Natural killer cell treated with Interleukin-12 subunit alpha and Interleukin-12 subunit beta and Interleukin-15 and Interleukin-18, amount 100 ng/mL, for 72 hours (primary cell): ENCODE data around the gene DAAM1. TPM values are rescaled to one million over a fixed set of nuclear protein-coding genes. Genes with fewer than 3 reads are reported as not detected.

ENCODE experiments used
- ATAC-seq, 2 donors: fragments of 150-1000 bp; cut with Tn5 transposase in 1 of 2; sonication (Bioruptor Pico), chemical (Tn5 transposase) in 1 of 2; 2 replicates each; pipeline ENCODE4 v1.10.0; 2021
- DNase-seq: peaks from one replicate; pipeline ENCODE4 v3.0.0; 2022; ENCODE audit warnings: low spot score
- H3K27ac Mint-ChIP-seq, 2 donors: 1 replicate in 1 of 2; 2 replicates in 1 of 2; pipeline ENCODE4 v1.8.0; 2022; ENCODE audit warnings: mixed read lengths in 2 of 2, mild to moderate bottlenecking in 1 of 2, moderate library complexity in 1 of 2
- H3K27me3 Mint-ChIP-seq, 2 donors: 1 replicate in 1 of 2; 2 replicates in 1 of 2; pipeline ENCODE4 v1.8.0; 2022; ENCODE audit warnings: mixed read lengths in 2 of 2
- H3K36me3 Mint-ChIP-seq: one replicate; pipeline ENCODE4 v1.8.0; 2022; ENCODE audit warnings: mixed read lengths
- H3K4me1 Mint-ChIP-seq, 2 donors: 1 replicate in 1 of 2; 2 replicates in 1 of 2; pipeline ENCODE4 v1.8.0; 2022; ENCODE audit warnings: low read depth in 2 of 2, mixed read lengths in 2 of 2, mild to moderate bottlenecking in 1 of 2
- H3K4me3 Mint-ChIP-seq: one replicate; pipeline ENCODE4 v1.8.0; 2022; ENCODE audit warnings: mixed read lengths
- H3K9me3 Mint-ChIP-seq: 2 replicates; pipeline ENCODE4 v1.8.0; 2022; ENCODE audit warnings: mixed read lengths
- total RNA-seq, 2 donors: library from RNA; stranded (reverse); gene quantifications; one replicate each; pipeline ENCODE4 v1.2.3, GENCODE V29; 2022

The DAAM1 gene
- total RNA-seq, 2 donors from 2014 or later: 21.3 to 22.5 TPM

GRCh38 chr14:59334253-59334652, 145.8 kb downstream of the DAAM1 start:
- peaks cover 13% of the 10 kb centered on the region for H3K36me3 Mint-ChIP-seq
- H3K27ac Mint-ChIP-seq: no peak overlapping the region
- H3K4me1 Mint-ChIP-seq: no peaks in the 10 kb centered on the region
- ATAC-seq (no peak), DNase-seq (no peak)
- H3K27me3 Mint-ChIP-seq: no peaks in the 10 kb centered on the region
- no peaks in the 10 kb centered on the region for H3K9me3 Mint-ChIP-seq
- no peak overlapping the region for H3K4me3 Mint-ChIP-seq

DNA sequence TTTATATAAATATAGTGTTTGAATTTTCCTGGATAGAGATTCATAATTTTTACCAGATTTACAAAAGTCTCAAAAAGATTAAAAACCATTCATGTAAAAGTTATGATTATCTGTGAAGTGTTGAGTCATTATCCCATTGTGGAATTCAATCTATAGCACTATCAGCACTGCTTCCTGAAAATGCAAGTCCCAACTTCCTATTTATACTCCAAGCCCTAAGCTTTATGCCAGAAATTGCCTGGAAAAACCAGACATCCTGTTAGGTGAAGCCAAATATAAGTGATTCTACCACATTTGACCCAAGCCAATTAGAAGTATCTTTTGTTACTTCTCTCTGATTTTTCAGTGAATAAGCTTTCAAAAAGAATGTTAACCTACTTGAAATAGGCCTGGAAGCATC, 147.6 kb downstream of the DAAM1 start:
- no peak overlapping the region for H3K27ac Mint-ChIP-seq
- DNase-seq: no peak
- ATAC-seq: no peak
- no peaks in the 10 kb centered on the region for H3K27me3 Mint-ChIP-seq
- peaks cover 13% of the 10 kb centered on the region for H3K36me3 Mint-ChIP-seq
- no peaks in the 10 kb centered on the region for H3K9me3 Mint-ChIP-seq
- no peak overlapping the region for H3K4me3 Mint-ChIP-seq
- no peaks in the 10 kb centered on the region for H3K4me1 Mint-ChIP-seq

- H3K4me3 Mint-ChIP-seq: no peak overlapping the region
- H3K9me3 Mint-ChIP-seq: no peaks in the 10 kb centered on the region
- peaks cover 13% of the 10 kb centered on the region for H3K36me3 Mint-ChIP-seq
- ATAC-seq (no peak), DNase-seq (no peak)
- H3K27me3 Mint-ChIP-seq: no peaks in the 10 kb centered on the region
- H3K27ac Mint-ChIP-seq: no peak overlapping the region
- no peaks in the 10 kb centered on the region for H3K4me1 Mint-ChIP-seq
Observed at GRCh38 chr14:59336706-59337105, 148.2 kb downstream of the DAAM1 start.

DNA sequence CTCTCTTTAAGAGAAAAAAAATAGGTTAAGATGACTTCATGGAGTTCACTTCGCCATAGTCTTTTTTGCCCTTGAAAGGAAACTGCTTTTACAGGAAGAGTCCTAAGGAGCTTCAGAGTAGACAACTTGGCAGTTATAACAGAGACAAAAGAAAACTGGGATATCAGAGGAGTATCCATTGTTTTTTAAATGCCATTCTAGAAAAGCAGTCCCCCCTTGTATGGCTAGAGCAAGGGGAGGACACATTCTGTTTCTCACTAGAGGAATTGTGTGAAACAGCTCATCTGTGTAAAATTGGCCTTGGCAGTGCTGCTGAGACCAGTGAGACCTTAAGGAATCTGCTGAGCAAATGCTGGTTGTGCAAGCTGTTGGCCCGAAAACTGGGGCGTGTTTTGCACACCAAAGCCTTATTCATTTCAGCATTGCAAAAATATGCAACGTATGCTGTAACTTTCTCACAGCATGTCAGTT, 148.7 kb downstream of the DAAM1 start:
- Mint-ChIP-seq H3K36me3 (peaks cover 9% of the 10 kb centered on the region), H3K9me3 (no peaks in the 10 kb centered on the region), H3K27ac (no peak overlapping the region), H3K27me3 (no peaks in the 10 kb centered on the region), H3K4me3 (no peak overlapping the region), H3K4me1 (no peaks in the 10 kb centered on the region)
- DNase-seq (no peak), ATAC-seq (no peak)

GRCh38 chr14:59338761-59339160, 150.3 kb downstream of the DAAM1 start:
- Mint-ChIP-seq H3K4me1 (no peaks in the 10 kb centered on the region), H3K36me3 (peaks cover 5% of the 10 kb centered on the region), H3K9me3 (no peaks in the 10 kb centered on the region), H3K27me3 (no peaks in the 10 kb centered on the region), H3K4me3 (no peak overlapping the region), H3K27ac (no peak overlapping the region)
- DNase-seq (no peak), ATAC-seq (no peak)

GRCh38 chr14:59339524-59340330, 151.3 kb downstream of the DAAM1 start:
- ATAC-seq (no peak), DNase-seq (no peak)
- Mint-ChIP-seq H3K4me3 (no peak overlapping the region), H3K27me3 (no peaks in the 10 kb centered on the region), H3K36me3 (peaks cover 5% of the 10 kb centered on the region), H3K9me3 (no peaks in the 10 kb centered on the region), H3K27ac (no peak overlapping the region), H3K4me1 (no peaks in the 10 kb centered on the region)

DNA sequence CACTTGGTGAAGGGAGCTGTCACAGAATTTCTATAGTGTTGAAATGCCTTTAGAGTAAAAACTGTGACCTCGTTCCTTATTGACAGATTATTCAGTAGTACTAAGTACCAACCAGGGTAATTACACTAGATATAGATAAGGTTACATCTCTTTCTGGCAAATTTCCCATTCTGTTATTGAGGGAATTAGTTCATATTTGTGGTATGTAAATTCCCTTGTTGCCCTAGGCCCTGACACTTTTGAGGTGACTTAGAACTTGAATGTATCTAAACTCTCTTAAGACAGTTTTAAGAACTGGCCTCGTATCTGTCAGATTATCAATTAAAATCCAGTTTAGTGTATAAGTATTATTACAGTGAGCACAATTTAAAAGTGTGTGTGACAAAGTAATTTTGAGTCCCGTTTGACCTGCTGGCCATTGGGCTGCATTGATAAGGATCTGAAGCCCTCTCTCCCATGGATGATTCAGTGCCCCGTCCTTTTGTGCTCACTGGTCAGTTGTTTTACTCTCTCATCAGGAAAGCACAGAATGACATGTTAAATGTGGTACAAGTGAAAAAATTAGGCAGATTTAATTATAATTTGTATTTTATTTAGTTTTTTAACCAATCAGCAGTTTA, 153.5 kb downstream of the DAAM1 start:
- H3K27me3 Mint-ChIP-seq: no peaks in the 10 kb centered on the region
- H3K4me3 Mint-ChIP-seq: no peak overlapping the region
- DNase-seq (no peak), ATAC-seq (no peak)
- H3K27ac Mint-ChIP-seq: no peak overlapping the region
- H3K36me3 Mint-ChIP-seq: no peaks in the 10 kb centered on the region
- H3K9me3 Mint-ChIP-seq: no peaks in the 10 kb centered on the region
- H3K4me1 Mint-ChIP-seq: no peaks in the 10 kb centered on the region

- no peaks in the 10 kb centered on the region for H3K9me3 Mint-ChIP-seq
- no peaks in the 10 kb centered on the region for H3K36me3 Mint-ChIP-seq
- no peaks in the 10 kb centered on the region for H3K4me1 Mint-ChIP-seq
- no peaks in the 10 kb centered on the region for H3K27me3 Mint-ChIP-seq
- no peak overlapping the region for H3K4me3 Mint-ChIP-seq
- ATAC-seq: no peak
- DNase-seq: no peak
- no peak overlapping the region for H3K27ac Mint-ChIP-seq
Observed at GRCh38 chr14:59342516-59343484, 154.3 kb downstream of the DAAM1 start.

DNA sequence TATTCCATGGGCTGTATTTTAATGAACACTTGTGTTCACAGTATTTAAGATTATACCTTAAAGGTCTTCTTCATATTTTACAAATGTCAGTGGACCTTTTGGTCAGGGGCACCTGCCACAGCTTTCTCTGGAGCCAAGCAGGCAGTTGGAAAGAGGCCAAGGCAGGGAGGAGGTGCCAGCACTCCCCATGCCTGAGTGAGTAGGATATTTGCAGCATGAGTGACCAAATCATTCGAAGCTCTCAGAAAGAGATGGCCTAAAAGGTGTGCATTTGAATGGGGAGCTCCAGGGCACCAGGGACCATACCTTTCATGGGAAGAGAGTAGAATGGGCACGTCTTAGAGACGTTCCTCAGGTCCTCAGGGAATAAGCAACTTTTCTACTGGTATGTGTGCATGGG, 155.1 kb downstream of the DAAM1 start:
- H3K27me3 Mint-ChIP-seq: no peaks in the 10 kb centered on the region
- H3K4me1 Mint-ChIP-seq: no peaks in the 10 kb centered on the region
- ATAC-seq: no peak
- no peak overlapping the region for H3K27ac Mint-ChIP-seq
- DNase-seq: no peak
- no peaks in the 10 kb centered on the region for H3K36me3 Mint-ChIP-seq
- H3K4me3 Mint-ChIP-seq: no peak overlapping the region
- H3K9me3 Mint-ChIP-seq: no peaks in the 10 kb centered on the region

GRCh38 chr14:59344016-59344415, 155.5 kb downstream of the DAAM1 start:
- Mint-ChIP-seq H3K4me1 (no peaks in the 10 kb centered on the region), H3K27me3 (no peaks in the 10 kb centered on the region), H3K4me3 (no peak overlapping the region), H3K36me3 (no peaks in the 10 kb centered on the region), H3K27ac (no peak overlapping the region), H3K9me3 (no peaks in the 10 kb centered on the region)
- ATAC-seq (no peak), DNase-seq (no peak)

DNA sequence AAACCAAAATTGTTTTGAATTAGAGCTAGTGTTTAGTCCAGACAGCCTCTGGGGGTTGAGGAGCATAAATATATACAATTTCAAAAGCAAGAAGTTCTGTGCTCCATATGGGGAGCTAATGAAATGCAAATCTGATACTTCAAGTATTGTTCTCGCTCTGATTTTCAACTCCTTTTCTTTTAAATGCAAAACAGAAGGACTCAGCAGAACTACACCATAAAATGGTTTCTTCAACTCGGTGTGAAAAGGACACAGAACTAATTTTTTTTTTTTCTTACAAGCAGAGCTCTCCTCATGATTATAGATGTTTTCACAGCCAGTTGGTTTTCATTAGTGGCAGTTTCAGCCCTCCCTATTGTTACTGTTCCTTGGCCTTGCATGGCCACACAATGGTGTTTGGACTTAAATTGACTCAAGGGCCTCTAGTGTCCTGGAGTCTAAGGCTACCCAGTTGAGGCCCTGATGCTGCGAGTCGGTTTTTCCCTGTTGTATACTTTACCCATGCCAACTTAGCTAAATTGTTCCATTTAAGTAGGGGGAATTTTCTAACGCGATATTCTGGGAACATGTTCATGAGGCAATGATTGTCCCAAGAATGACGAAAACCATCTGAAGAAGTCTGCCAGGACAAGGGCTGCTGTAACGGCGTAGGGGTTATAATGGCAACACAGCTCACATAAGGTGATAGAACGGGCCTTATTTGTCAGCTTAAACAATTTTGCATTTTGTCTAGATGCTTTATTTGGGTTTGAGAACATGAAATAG, 156.4 kb downstream of the DAAM1 start:
- Mint-ChIP-seq H3K4me3 (no peak overlapping the region), H3K9me3 (no peaks in the 10 kb centered on the region), H3K4me1 (no peaks in the 10 kb centered on the region), H3K27ac (no peak overlapping the region), H3K27me3 (no peaks in the 10 kb centered on the region), H3K36me3 (no peaks in the 10 kb centered on the region)
- DNase-seq (no peak), ATAC-seq (no peak)

DNA sequence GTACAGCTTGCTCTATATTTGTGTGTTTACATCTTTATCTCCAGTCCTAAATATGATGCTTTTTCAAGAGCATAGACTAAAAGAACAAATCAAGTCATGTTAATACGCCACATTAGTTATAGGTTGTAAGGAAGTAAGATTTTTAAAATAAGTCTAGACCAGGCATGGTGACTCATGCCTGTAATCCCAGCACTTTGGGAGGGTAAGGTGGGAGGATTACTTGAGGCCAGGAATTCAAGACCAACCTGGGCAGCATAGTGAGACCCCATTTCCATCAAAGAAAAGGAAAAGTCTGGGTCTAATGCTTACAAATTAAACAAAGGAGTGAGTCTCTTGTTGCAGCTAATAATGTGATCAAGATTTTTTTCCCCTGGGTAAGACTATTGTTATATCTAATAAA, 157.9 kb downstream of the DAAM1 start:
- DNase-seq: no peak
- no peak for ATAC-seq
- Mint-ChIP-seq H3K4me1 (no peaks in the 10 kb centered on the region), H3K27me3 (no peaks in the 10 kb centered on the region), H3K9me3 (no peaks in the 10 kb centered on the region), H3K36me3 (no peaks in the 10 kb centered on the region), H3K27ac (no peak overlapping the region), H3K4me3 (no peak overlapping the region)

DNA sequence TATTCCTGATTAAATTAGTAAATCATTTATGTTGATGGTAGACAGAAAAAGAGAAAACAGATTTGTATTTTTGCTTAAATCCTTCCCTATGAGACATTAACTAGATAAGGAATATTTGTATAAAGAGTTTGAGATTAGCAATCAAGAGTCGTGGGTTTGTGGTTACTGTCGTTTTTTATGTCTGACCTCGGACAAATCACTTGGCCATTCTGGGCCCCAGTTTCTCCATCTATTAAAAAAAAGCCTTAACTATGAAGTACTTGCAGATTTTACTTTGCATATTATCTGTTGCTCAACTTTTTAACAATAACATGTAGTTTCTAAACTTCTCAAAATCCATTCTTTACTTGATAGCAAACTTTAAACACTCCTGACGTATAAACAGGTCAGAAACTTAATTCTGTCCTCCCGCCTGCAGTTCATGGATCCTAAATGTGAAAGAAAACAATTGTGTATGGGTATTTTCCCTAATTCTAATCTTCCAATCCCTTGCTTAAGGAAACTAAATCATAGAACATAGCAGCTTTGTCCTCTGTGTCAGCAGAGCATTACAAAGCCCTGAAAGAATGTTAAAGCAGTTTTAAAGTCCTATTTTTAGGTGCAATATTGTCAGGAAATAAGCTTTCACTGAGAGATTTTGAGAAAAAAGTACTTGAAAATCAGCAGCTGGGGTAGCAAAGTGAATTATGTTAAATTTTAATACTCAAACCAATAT, 158.5 kb downstream of the DAAM1 start:
- no peaks in the 10 kb centered on the region for H3K36me3 Mint-ChIP-seq

More for the DNA sequence above, 158.5 kb downstream of the DAAM1 start:
- no peak overlapping the region for H3K27ac Mint-ChIP-seq
- no peak overlapping the region for H3K4me3 Mint-ChIP-seq
- no peaks in the 10 kb centered on the region for H3K4me1 Mint-ChIP-seq
- ATAC-seq (no peak), DNase-seq (no peak)
- H3K27me3 Mint-ChIP-seq: no peaks in the 10 kb centered on the region
- no peaks in the 10 kb centered on the region for H3K9me3 Mint-ChIP-seq
